Measurements from ENCODE around the gene GGPS1.

The GGPS1 gene

GRCh38 chr1:235325139-235325538 lies 3.2 kb upstream of the GGPS1 start:
- no peak for TF ChIP-seq CTCF (IDR thresholded peaks at IDR 0.05)

- TF ChIP-seq CTCF (IDR thresholded peaks at IDR 0.05) = no peak
These were observed 2.5 kb upstream of the GGPS1 start for GRCh38 chr1:235325854-235326253.

- no peak for TF ChIP-seq CTCF (IDR thresholded peaks at IDR 0.05)
These were observed 1.4 kb upstream of the GGPS1 start for GRCh38 chr1:235326719-235327558.

- no peak for TF ChIP-seq CTCF (IDR thresholded peaks at IDR 0.05)
These were observed 655 bp upstream of the GGPS1 start, which contains the start of gene ARID4B for GRCh38 chr1:235327559-235328270. TSS of gene ARID4B (minus strand) at chr1:235328179. CDS start at chr1:235326919, 1,260 bp downstream.

GRCh38 chr1:235329139-235329902 lies 951 bp downstream of the GGPS1 start:
- no peak for TF ChIP-seq CTCF (IDR thresholded peaks at IDR 0.05)

GRCh38 chr1:235330918-235331285 lies 2.5 kb downstream of the GGPS1 start:
- TF ChIP-seq CTCF (IDR thresholded peaks at IDR 0.05) = no peak

- no peak for TF ChIP-seq CTCF (IDR thresholded peaks at IDR 0.05)
These were observed 3.0 kb downstream of the GGPS1 start for GRCh38 chr1:235331401-235331800.

All from LNCAP (cell line).